ENCODE results near the gene CLDND2.

CLDND2 gene

GRCh38 chr19:51327066-51328001 lies 41.5 kb downstream of the CLDND2 start:
- DNase-seq = peak; percentile 59

GRCh38 chr19:51326216-51327065 lies 42.4 kb downstream of the CLDND2 start:
- no peak for DNase-seq

GRCh38 chr19:51325161-51325976 lies 43.4 kb downstream of the CLDND2 start:
- no peak for DNase-seq

- DNase-seq = no peak
These were observed 44.7 kb downstream of the CLDND2 start for GRCh38 chr19:51324167-51324481.

- DNase-seq = no peak
These were observed 45.2 kb downstream of the CLDND2 start for GRCh38 chr19:51323481-51324166.

GRCh38 chr19:51321799-51322198 lies 47.0 kb downstream of the CLDND2 start:
- no peak for DNase-seq

GRCh38 chr19:51320280-51320657 lies 48.5 kb downstream of the CLDND2 start:
- no peak for DNase-seq

GRCh38 chr19:51319649-51320279 lies 49.0 kb downstream of the CLDND2 start:
- DNase-seq = no peak

- DNase-seq = no peak
These were observed 49.8 kb downstream of the CLDND2 start for GRCh38 chr19:51318687-51319648.

- DNase-seq = no peak
These were observed 50.8 kb downstream of the CLDND2 start for GRCh38 chr19:51317968-51318367.

- DNase-seq = no peak
These were observed 51.4 kb downstream of the CLDND2 start for GRCh38 chr19:51317376-51317775.

Measured in stimulated activated CD4-positive, alpha-beta T cell treated with anti-CD3 and anti-CD28 coated beads, Interleukin-4, amount 100 ng/mL, for 1 hour (primary cell).